GM18519 (cell line): ENCODE data around the gene IQCE.

ENCODE experiments used
- ATAC-seq: cut with Tn5 transposase; IDR thresholded peaks from one replicate; pipeline ENCODE4 v1.9.1; 2021; ENCODE audit warnings: mild to moderate bottlenecking, moderate library complexity; ENCODE audit not compliant: unreplicated experiment, low FRiP score

The IQCE gene

DNA sequence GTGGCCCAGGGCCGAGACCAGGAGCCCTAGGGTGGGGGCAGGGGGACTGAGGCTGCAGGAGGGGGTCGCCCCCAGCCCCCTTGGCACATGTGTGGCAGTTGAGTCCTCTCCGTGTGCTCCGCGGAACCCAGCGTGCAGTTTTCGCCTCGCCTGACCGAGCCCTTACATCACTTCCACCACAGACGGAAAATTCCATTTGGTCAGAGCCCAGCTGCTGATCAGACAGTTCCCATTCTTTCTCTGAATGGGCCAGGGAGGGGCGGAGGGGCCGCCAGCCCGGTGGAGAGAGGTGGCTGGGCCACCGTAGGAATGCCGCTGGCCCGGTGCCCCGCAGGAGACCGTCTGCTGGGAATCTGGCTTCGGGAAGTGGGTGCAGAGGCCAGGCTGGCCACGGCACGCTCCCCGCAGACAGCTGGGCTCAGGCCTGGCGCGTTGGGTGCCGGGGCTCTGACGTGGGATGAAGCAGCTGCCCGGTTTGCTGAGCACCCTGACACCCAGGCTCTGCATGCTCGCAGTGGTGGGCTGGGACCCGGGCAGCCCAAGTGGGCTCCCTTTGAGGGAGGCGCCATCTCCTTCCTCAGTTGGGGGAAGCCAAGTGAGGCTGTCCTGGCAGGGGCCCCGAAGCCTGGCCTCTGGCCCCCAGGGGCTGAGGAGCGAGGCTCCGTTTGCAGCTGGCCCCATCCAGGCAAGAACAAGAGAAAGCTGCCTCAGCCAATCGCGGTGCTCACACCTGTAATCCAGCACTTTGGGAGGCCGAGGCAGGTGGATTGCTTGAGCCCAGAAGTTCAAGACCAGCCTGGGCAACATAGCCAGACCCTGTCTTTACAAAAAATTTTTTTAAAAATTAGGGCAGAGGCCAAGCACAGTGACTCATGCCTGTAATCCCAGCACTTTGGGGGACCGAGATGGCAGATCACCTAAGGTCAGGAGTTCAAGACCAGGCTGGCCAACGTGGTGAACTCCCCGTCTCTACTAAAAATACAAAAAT, 82.9 kb downstream of the IQCE start:
- no peak for ATAC-seq

DNA sequence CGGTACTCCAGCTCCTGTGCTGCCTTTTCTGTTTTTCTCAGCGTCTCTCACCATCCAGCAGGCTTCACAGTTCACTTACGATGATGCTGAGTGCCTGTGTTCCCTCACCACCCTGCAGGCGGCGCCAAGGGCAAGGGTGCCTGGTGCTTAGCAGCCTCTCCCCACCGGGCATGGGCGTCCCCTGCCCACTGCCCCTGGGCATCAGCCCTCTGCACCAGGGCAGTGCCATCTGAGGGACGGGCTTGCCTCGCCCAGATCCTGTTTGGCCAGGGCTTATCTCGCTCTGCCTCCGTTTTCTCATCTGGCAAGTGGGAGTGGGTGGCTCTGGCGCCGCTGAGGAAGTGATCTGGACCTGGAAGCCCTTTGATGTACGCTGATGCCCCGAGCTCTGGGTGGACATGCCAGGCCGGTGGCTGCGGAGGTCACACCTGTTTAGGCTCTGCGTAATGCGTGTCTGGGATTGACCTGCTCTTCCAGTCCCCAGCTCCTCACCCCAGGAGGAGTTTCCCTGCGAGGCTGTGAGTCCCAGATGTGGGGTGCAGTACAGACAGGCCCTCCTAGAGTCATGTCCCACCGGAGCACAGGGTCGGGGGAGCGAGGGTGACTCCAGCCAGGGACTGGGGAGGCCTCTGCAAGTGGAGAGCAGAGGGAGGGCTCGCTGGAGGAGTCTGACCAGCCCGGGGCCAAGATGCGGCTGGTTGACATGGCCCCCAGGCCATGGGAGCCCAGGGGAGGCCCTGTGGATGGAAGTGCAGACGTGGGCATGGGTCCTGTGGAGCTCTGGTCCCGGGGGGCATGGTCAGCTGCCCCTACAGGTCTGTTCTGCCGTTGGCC, 84.8 kb downstream of the IQCE start:
- ATAC-seq, result no peak

DNA sequence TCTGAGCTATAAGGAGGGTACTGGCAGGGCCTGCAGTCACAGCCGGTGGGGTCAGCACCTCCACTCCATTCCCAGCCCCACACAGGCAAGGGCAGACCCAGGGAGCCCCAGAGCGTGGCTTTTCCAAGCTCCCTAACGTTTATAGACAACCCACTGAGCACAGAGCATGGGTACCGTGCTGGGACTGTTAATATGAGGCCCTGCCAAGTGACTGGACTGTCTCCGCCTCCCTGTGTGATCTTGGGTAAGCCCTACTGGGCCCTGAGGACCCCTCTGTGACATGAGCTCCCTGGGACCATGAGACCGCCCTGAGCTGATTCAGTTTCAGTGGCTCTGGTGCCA, 85.4 kb downstream of the IQCE start:
- no peak for ATAC-seq

DNA sequence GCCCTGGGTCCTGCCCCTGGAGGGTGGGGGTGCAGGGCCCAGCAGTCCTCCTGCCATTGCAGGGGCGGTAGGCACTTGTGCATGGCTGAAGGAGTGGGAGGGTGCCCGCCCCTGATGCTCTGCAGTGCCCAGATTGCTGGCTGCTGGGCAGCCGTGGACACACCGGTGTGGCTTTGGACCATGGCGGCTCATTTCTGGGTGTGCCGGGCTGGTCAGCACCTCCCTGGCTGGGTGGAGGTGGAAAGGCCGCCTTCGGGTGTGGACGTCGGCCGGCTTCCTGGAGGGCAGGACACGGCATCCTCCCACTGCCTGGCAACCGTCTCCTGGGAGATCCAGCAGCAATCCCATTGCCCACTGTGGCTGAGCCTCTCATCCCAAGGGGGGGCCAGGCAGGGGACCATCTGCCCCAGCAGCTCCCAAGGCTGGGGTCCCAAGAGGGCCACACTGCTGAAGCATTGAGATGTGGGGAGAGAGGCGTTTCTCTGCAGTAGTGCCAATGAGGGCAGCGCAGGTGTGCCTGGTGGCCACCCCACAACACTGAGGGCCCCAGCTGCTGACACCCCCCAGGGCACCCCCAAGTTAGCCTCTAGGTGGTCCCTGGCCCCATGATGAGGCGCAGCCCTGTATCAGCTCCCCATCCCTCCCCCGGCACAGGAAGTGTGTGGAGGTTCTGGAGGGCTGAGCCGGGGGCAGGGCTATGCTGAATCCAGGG, 85.9 kb downstream of the IQCE start:
- ATAC-seq, result peak; percentile 27

DNA sequence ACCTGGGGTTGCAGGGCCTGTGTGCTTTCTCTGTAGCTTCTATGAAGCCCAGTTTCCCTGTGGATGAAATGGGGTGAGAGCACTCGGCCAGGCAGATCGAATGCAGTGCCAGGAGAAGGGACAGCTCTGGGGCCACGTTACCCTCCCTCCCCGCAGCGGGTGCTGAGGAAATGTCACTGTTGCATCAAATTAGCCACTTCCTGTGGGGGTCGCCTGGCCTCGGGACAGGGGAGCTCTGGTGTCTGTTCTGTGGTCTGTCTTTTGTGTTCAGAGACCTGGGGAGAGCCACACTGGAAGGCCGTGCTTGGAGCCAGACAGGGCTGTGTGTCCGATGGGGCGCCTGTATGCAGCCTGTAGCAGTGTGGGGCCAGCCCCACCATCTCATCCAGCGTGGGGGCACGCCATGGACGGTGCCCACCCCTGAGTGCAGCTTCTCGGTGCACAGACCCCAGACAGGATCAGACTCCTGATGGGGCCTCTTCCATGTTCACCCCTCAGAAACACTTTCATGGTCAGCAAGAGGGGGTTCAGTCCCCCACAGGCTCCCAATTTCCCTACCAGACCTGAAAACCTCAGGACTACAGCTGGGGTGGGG, 86.6 kb downstream of the IQCE start:
- ATAC-seq, result peak; percentile 45

DNA sequence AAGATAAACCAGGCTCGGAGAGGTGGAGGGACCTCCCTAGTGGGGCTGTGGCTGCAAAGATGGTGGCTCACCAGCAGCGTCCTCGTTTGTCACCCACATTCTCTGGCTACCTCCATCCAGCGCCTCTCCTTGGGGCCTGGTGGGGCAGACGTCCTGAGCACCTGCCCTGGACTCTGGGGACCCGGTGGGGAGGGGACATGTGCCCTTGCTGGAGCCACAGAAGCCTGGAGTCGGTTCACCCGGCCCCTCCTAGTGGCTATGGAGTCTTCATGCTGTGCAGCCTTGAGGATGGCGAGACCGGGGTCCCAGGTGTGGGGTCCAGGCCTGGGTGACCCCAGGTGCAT, 87.5 kb downstream of the IQCE start:
- no peak for ATAC-seq

DNA sequence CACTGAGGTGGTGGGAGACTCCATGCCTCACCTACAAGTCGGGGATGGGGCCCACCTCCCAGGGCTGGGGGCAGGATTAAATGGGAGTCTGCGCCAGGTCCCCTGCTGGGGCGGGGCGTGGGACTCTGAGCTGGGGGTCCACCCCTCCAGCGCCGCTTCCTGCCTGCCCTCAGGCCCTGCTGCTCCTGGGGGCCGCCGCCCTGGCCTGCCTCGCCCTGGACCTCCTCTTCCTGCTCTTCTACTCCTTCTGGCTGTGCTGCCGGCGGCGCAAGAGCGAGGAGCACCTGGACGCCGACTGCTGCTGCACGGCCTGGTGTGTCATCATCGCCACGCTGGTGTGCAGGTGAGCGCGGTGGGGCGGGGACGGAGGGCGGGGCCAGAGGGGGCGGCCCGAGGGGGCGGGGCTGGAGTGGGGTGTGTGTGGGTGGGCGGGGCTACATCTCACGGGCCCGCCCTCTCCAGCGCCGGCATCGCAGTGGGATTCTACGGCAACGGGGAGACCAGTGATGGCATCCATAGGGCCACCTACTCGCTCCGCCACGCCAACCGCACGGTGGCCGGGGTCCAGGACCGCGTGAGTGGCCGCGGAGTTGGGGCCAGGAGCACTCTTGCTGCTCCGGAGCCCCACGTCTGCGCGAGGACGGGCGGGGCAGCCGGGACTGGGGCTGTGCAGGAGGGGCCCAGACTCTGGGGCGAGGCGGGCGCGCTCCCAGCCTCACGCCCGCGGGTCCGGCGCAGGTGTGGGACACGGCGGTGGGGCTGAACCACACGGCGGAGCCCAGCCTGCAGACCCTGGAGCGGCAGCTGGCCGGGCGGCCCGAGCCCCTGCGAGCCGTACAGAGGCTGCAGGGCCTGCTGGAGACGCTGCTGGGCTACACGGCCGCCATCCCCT, 88.1 kb downstream of the IQCE start:
- ATAC-seq, result no peak

DNA sequence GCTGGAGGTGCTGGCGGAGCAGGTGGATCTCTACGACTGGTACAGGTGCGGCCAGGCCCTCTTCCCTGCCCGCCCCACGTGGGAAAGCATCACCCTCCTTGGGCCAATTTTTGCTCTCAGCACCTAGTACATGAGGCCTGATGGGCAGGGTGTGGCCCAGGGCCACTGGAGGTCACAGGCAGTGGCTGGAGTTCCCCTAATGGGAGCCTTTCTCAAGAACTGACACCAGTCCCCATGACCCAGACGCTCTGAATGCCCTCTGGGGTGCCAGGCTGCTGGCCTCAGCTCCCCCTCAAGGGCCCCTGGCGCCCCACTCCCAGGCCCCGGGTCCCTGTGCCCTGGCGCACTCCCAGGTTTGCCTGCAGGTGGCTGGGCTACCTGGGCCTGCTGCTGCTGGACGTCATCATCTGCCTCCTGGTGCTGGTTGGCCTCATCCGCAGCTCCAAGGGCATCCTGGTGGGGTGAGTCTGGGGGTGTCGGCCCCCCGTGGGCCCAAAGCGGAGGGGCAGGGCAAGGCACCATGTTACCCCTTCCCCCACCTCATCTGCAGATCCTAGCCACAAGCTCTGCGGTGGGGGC, 88.9 kb downstream of the IQCE start:
- no peak for ATAC-seq

DNA sequence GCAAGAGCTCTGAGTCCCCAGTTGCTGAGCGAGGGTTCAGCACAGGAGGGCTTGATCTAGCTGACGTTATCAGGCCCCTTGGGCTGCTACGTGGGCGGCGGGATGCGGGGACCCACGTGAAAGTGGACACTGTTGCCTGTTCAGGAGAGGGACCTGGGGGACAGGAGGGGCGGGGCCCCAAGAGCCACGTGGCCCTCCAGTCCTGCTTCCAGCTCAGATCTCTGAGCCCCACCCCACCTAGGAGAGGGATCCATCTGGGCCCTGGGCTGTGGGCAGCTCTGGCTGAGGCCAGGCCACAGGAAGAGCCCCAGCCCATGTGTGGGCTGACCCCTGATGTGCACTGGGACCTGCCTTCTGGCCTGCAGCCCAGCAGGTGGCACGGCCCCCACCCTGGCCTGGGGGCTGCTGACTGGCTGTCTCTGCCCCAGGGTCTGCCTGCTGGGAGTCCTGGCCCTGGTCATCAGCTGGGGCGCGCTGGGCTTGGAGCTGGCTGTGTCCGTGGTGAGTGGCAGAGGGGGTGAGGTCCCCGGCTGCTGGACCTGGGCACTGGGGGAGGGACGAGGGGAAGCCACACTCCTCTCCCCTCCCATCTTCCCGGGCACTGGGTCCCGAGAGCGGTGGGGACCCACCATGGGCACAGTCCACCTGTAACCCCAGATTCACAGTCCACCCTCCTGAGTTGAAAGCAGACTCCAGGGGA, 90.5 kb downstream of the IQCE start:
- no peak for ATAC-seq

DNA sequence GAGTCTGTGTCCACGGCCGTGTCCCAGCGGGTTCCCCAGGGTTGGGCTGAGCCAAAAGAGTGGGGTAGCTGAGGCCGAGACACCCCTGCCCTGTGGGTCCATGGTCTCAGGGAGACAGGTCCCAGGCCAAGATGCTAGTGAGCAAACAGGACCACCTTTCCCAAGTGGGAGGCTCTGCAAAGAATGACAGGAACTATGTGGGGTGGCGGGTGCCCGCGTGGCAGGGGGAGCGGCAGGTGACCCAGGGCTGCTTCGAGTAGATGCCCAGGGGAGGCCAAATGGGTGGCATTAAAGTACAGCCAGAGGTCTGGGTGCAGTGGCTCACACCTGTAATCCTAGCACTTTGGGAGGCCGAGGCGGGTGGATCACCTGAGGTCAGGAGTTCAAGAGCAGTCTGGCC, 91.2 kb downstream of the IQCE start:
- ATAC-seq, result no peak

DNA sequence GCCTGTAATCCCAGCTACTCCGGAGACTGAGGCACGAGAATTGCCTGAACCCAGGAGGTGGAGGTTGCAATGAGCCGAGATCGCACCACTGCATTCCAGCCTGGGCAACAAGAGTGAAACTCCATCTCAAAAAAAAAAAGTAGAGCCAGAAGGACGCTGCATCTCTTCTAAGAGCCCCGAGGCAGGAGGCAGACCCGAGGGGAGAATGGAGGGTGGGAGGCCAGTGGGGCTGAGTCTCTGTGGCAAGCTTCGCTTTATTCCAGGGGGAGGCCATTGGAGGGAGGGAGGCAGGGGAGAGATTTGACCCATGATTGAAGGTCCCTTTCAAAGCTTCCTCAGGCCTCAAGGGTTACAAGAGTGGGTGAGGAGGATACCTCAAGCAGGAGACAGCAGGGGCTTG, 91.7 kb downstream of the IQCE start:
- ATAC-seq, result no peak

DNA sequence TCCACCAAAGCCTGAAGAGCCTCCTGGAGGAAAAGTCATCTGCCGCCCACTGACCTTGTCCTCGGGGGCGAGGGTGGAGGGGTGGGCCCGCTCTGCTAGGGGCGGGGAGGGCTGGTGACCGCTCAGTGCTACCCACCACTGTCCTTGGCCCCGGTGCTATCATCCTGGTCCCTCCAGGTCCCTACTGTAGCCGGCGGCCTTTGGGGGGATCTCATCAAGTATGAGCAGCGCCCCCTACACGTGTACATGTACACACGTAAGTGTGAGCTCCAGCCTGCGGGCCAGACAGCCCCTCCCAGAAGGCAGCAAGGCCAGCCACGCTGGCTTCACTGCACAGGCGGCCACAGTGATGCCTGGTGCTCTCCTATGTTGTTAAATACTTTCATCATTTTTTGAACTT, 92.6 kb downstream of the IQCE start:
- no peak for ATAC-seq

DNA sequence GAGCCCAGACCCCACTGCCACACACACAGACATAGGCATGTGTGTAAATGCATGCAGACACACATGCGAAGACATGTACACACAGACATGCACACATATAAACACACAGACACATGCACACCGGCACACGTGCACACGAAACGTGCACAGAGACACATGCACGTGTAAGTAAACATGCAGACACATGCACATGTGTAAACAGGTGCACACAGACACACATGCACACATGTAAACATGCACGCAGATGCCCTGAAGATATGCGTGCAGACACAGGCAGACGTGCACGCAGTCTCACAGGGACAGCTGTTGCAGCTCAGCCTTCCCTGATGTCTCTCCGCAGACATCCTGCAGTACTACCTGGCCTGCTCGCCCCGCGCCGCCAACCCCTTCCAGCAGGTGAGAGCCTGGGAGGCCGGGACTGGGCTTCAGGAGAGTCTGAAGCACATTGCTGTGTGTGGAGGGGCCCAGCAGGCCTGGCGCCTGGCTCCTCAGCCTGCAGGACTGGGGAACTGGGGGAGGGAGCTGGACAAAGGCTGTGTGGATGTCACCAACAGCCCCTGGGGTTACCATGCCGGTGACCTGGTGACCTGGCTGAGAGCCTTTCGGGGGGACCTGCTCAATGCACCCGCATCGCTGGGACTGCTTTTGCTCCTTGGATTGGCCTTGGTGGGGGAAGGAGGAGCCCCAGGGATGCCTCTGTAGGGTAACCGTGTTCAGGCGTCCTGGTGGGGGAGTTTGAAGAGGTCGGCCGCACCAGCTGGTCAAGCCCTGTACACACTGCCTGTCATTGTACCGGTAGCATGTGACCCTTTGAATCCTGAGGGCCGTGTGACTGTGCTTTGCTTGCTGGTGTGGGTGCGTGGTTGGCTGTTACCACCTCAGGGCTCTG, 93.3 kb downstream of the IQCE start:
- no peak for ATAC-seq

DNA sequence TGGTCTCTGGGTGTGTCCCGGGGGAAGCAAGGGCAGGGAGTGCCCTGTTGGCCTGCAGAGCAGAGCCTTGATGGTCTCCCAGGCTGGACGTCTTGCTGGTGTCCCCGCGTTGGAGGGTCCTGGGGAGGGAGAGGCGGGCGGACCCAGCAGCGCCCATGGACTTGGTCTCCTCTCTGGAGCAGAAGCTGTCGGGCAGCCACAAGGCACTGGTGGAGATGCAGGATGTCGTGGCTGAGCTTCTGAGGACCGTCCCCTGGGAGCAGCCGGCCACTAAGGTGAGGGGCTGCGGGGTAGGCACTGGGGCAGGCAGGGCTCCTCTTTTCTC, 93.9 kb downstream of the IQCE start:
- ATAC-seq, result no peak

DNA sequence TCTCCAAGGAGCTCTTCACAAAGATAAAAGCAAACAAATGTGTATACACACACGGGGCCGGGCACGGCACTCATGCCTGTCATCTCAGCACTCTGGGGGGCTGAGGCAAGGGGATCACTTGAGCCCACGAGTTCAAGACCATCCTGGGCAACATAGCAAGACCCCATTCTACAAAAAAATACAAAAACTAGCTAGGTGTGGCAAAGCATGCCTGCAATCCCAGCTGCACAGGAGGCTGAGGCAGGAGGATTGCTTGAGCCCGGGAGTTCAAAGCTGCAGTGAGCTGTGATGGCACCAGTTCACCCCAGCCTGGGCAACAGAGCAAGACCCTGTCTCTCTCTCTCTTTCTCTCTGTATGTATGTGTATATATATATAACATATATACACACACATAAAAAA, 95.3 kb downstream of the IQCE start:
- ATAC-seq, result no peak

DNA sequence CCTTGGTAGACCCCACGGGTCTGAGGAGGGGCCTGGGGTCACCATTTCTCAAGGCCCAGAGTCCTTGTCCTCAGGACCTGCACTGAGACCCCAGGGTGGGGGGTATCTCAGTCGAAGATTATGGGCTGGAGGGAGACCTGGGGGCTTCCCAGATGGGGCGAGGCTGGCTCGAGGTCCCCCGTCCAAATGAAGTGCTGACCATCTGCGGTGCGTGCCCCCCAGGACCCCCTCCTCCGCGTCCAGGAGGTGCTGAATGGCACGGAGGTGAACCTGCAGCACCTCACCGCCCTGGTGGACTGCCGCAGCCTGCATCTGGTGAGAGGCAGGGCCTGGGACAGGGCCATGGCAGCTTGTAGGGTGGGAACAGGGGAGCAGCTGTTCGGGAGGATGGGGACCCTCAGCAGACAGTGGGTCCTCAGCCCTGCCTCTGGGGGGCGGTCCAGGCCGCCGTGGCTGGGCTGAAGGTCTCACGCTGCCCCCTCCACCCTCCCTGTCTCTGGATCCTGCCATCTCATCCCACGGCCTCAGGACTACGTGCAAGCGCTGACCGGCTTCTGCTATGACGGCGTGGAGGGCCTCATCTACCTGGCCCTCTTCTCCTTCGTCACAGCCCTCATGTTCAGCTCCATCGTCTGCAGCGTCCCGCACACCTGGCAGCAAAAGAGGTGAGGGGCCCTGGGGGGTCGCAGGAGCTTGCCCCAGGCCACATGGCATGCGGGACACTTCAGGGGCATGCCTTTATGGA, 97.3 kb downstream of the IQCE start:
- no peak for ATAC-seq

DNA sequence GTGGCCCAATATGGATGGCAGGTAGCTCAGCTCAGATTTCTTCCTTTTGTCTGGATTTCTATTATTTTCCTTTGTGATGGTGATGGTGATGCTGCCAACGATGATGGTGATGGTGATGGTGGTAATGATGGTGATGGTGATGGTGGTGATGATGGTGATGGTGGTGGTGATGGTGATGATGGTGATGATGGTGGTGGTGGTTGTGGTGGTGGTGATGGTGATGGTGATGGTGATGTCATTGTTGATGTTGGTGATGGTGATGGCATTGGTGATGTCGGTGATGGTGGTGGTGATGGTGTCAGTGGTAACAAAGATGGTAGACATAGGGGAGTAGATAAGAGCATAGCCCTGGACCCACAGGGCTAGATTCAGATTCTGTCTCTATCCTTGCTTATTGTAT, 98.4 kb downstream of the IQCE start:
- no peak for ATAC-seq
